ENCODE results near the gene WIPF3. TPM values are rescaled to one million over a fixed set of nuclear protein-coding genes. Genes with fewer than 3 reads are reported as not detected.
A peak's percentile ranks its signal among the peaks of the same experiment; 100 is the strongest.
"Not testable (repeated sequence)": the region's sequence is repeated elsewhere in the genome, so short reads cannot be mapped to it uniquely, and the experiment has no call there.

WIPF3 gene
- total RNA-seq, 2 experiments from 2014 or later: not detected

GRCh38 chr7:29948587-29948986, 142.3 kb downstream of the WIPF3 start:
- intact Hi-C loops (cut with DNase I, micrococcal nuclease): no loop called here
- peaks cover 1% of the 10 kb centered on the region for H3K27me3 Mint-ChIP-seq
- H3K4me1 Mint-ChIP-seq: no peaks in the 10 kb centered on the region
- no peak overlapping the region for H3K4me3 Mint-ChIP-seq
- CTCF ChIA-PET: no interaction called here
- no peaks in the 10 kb centered on the region for H3K9me3 Mint-ChIP-seq (ENCODE audit: low read depth)
- H3K27ac Mint-ChIP-seq: no peak overlapping the region
- POLR2A ChIA-PET: no interaction called here
- no peaks in the 10 kb centered on the region for H3K36me3 Mint-ChIP-seq (ENCODE audit: low read depth)
- ATAC-seq (no peak), DNase-seq (no peak)

DNA sequence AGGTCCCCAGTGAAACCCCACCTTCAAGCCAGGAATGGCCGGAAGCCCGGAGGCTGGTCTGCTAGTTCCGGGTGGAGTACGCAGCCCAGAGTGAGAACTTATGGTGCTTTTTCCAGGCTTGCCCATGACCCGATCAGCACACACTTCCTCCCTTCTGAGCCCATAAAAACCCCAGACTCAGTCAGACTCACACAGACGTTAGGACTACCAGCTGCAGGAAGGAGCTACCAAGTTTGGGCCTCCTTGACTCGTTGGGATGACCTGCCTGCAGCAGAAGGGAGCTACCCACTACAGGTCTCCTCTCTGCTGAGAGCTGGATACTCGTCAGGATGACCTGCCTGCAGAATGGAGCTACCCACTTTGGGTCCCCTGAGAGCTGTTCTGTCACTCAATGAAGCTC, 144.2 kb downstream of the WIPF3 start:
- Mint-ChIP-seq H3K4me1 (no peaks in the 10 kb centered on the region), H3K27ac (no peak overlapping the region), H3K9me3 (ENCODE audit: low read depth) (no peaks in the 10 kb centered on the region), H3K27me3 (peaks cover 1% of the 10 kb centered on the region), H3K36me3 (ENCODE audit: low read depth) (no peaks in the 10 kb centered on the region), H3K4me3 (no peak overlapping the region)
- ATAC-seq: no peak
- POLR2A ChIA-PET: no interaction called here
- intact Hi-C loops (cut with DNase I, micrococcal nuclease): no loop called here
- CTCF ChIA-PET: no interaction called here
- no peak for DNase-seq

DNA sequence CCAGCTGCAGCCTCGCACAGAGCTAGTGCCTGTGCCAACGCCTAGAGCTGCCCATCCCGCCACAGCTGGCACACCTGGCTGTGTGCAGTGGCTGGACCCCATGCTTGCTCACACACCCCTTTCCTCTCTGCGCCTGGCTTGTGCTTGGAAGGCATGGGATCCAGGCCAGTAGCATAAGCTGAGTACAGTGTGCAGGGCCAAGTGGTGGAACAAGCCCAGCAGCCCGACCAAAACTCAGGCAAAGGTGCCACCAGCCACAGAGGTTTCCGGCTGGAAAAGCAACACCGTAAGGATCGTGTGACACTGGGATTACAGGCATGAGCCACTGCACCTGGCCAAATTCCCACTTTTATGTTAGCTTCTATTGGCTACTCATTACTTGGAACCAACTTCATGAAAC, 144.9 kb downstream of the WIPF3 start:
- DNase-seq: no peak
- H3K4me1 Mint-ChIP-seq: peaks cover 6% of the 10 kb centered on the region
- no peak overlapping the region for H3K4me3 Mint-ChIP-seq
- ATAC-seq: no peak
- ChIA-PET POLR2A (no interaction called here), CTCF (no interaction called here)
- no peaks in the 10 kb centered on the region for H3K36me3 Mint-ChIP-seq (ENCODE audit: low read depth)
- H3K27me3 Mint-ChIP-seq: peaks cover 1% of the 10 kb centered on the region
- no peaks in the 10 kb centered on the region for H3K9me3 Mint-ChIP-seq (ENCODE audit: low read depth)
- no peak overlapping the region for H3K27ac Mint-ChIP-seq
- intact Hi-C loops (cut with DNase I, micrococcal nuclease): no loop called here

DNA sequence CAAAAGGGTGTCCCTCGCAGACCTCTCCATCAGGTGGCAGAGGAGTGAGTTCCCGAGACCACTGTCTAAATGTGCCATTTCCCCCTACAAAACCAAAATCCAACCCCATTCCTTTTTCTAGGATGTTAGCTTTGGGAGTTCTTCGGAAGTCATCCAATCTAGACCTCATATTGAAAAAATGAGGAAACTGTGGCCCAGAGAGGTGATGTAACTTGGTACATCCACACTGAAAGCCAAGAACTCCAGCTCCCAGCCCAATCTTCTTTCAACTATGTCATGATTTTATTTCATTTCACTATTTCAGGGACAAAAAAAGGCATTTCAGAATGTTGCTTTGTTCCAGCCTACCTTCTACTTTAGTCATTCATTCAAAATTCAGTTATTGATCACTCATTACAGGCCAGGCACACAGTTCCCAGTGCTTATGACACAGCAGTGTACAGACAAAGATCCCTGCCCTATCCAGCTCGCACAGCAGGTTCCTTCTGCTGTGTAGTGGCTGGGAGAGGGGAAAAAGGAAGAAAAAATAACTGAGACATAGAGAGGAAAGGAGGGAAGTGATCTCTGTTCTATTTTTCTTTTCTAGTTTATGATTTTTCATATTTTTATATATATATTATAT, 147.5 kb downstream of the WIPF3 start:
- no peak overlapping the region for H3K27ac Mint-ChIP-seq
- ATAC-seq: no peak
- POLR2A ChIA-PET: no interaction called here
- no peak overlapping the region for H3K4me3 Mint-ChIP-seq
- peaks cover 9% of the 10 kb centered on the region for H3K4me1 Mint-ChIP-seq
- no peaks in the 10 kb centered on the region for H3K36me3 Mint-ChIP-seq (ENCODE audit: low read depth)
- H3K9me3 Mint-ChIP-seq (ENCODE audit: low read depth): no peaks in the 10 kb centered on the region
- no peak for DNase-seq
- peaks cover 1% of the 10 kb centered on the region for H3K27me3 Mint-ChIP-seq
- CTCF ChIA-PET: interaction anchor here (1.3 kb wide), 1 partner anchor 15 kb away, joined by 6 read pairs; no protein-coding TSS in a partner anchor
- intact Hi-C loops (cut with DNase I, micrococcal nuclease): no loop called here

DNA sequence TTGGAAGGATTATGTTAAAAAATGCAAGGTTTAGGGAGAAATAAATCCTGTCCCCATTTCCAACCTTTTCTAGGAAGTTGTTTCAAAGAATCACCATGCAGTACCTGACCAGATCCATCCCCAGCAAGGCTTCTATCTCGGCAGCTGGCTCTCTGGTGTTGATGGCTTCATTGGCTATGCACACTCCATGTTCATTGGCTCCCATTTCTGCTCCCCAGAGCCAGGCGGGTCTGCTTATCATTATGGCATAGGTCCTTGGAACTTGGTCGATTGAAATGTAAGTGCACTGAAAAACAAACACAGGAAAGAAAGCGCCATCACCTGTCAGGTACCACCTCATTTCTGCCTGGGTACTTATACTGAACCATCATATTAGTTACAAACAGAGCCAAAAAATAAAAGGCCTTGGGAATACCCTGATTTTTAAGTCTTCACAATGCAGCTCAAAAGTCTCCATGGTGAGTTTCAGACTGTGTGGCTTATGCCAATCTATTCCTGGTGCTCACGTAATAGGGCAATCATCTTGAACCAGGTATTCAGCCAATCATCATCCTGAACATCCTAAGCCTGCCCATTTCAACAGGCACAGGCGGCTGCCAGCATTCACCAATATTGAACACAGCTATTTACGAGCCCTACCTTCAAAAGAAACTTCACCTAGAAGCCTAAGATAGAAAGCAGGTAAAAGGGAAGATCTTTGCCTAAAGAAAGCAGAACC, 148.9 kb downstream of the WIPF3 start:
- Mint-ChIP-seq H3K4me1 (peaks cover 9% of the 10 kb centered on the region), H3K27me3 (peaks cover 1% of the 10 kb centered on the region), H3K9me3 (ENCODE audit: low read depth) (no peaks in the 10 kb centered on the region), H3K27ac (no peak overlapping the region), H3K4me3 (no peak overlapping the region), H3K36me3 (ENCODE audit: low read depth) (no peaks in the 10 kb centered on the region)
- POLR2A ChIA-PET: interaction anchor here (0.7 kb wide), 1 partner anchor 90 kb away, joined by 3 read pairs; no protein-coding TSS in a partner anchor
- DNase-seq: no peak
- CTCF ChIA-PET: interaction anchor here (1.1 kb wide), 1 partner anchor 176 kb away, joined by 3 read pairs; no protein-coding TSS in a partner anchor
- intact Hi-C loops (cut with DNase I, micrococcal nuclease): no loop called here
- no peak for ATAC-seq

GRCh38 chr7:29955799-29956486, 149.6 kb downstream of the WIPF3 start:
- H3K4me3 Mint-ChIP-seq: no peak overlapping the region
- H3K27me3 Mint-ChIP-seq: peaks cover 1% of the 10 kb centered on the region
- DNase-seq (peak; percentile 44), ATAC-seq (peak; percentile 86)
- H3K36me3 Mint-ChIP-seq (ENCODE audit: low read depth): no peaks in the 10 kb centered on the region
- H3K4me1 Mint-ChIP-seq: peaks cover 9% of the 10 kb centered on the region
- no peak overlapping the region for H3K27ac Mint-ChIP-seq
- intact Hi-C loops (cut with DNase I, micrococcal nuclease): no loop called here
- CTCF ChIA-PET: interaction anchor here (1.1 kb wide), 1 partner anchor 177 kb away, joined by 3 read pairs; no protein-coding TSS in a partner anchor
- POLR2A ChIA-PET: interaction anchor here (0.7 kb wide), 2 partner anchors 91 to 1707 kb away, joined by 3 read pairs; no protein-coding TSS in a partner anchor
- no peaks in the 10 kb centered on the region for H3K9me3 Mint-ChIP-seq (ENCODE audit: low read depth)

DNA sequence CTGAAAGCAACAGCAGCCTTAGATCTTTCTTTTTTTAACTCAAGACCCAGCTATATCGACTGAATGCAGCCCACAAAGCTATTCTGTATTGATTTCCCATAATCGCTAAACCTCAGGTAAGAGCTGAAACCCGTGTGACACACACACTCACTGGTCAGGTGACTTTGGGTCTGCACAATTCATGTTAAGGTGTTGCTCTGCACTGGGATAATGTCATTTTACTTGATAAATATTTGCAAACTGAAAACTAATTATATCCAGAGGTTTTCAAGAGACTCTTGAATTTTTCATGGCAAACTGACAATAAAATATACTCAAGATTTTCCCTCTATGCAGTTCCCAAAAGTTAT, 150.2 kb downstream of the WIPF3 start:
- ChIA-PET POLR2A (interaction anchor here (0.7 kb wide), 1 partner anchor 1706 kb away, joined by 3 read pairs; no protein-coding TSS in a partner anchor), CTCF (interaction anchor here (1.1 kb wide), 1 partner anchor 177 kb away, joined by 3 read pairs; no protein-coding TSS in a partner anchor)
- DNase-seq (no peak), ATAC-seq (no peak)
- Mint-ChIP-seq H3K27me3 (no peaks in the 10 kb centered on the region), H3K27ac (no peak overlapping the region), H3K9me3 (ENCODE audit: low read depth) (no peaks in the 10 kb centered on the region), H3K4me3 (no peak overlapping the region), H3K4me1 (peaks cover 9% of the 10 kb centered on the region), H3K36me3 (ENCODE audit: low read depth) (no peaks in the 10 kb centered on the region)
- intact Hi-C loops (cut with DNase I, micrococcal nuclease): no loop called here

DNA sequence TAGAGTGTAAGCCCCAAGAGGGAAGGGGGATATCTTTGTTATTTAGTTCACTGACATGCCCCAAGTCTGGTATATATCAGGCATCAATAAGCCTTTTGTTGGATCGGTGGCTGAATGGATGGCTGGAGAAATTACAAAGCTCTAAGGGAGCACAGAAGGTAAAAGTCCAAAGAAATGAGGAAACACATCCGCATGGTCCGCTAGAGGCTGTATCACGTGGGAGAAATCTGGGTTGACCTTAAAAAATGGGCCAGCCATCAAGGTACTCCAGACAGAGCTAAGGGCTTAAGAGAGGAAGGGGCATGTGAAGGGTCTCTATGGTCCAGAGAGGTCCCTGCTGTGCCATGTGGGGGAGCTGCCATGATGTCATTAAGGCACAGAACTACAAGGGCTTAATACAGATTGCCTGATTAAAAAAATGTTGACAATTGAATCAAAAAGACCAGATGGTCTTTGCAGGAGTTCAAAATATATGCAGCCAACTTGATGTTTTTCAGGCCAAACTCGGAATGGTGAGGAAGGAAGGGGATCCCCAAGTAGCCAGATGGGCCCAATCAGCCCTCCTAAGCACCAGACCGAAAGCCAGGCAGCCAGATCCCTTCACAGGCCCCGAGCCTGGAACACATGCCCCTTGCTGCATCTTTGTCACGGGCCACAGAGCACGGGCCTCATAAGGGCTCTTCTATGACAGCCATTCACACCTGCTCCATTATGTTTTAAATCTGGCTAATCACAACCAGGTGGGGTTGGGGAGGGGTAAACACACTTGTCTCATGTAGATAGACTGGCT, 151.4 kb downstream of the WIPF3 start:
- DNase-seq (no peak), ATAC-seq (no peak)
- Mint-ChIP-seq H3K27me3 (no peaks in the 10 kb centered on the region), H3K27ac (no peak overlapping the region), H3K36me3 (ENCODE audit: low read depth) (no peaks in the 10 kb centered on the region), H3K4me1 (peaks cover 9% of the 10 kb centered on the region), H3K9me3 (ENCODE audit: low read depth) (no peaks in the 10 kb centered on the region), H3K4me3 (no peak overlapping the region)
- CTCF ChIA-PET: interaction anchor here (0.7 kb wide), 1 partner anchor 104 kb away, joined by 4 read pairs; no protein-coding TSS in a partner anchor
- POLR2A ChIA-PET: no interaction called here
- intact Hi-C loops (cut with DNase I, micrococcal nuclease): no loop called here

DNA sequence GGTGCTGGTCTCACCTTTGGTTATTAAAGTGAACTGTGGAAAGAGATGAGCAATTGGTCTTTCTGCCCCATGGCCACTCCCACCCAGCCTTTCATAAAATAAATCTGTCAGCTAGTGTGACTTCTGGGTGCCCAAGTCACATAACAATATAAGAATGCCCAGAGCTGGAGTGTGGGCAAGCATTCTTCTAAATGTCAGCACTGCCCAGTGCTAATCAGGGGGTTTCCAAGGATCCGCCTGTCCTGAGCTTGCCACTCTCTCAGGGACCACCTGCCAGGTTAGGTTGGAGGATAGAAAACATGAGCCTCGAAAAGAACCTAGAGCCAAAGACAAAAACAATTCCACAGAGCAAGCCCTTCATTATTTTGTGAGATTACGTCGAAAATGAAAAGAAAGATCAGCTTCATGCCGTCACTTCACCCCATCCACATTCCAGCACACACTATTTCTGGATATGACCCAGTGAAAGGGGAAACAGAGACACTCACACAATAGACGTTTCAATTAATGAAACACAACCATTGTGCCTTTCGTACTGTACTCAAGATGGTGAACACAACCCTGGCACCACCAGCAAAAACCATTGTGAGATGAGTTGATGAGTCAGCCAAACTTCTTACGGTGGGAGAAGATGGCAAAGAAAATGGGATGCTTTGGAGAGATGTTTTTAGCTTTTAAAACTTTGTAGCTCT, 152.5 kb downstream of the WIPF3 start:
- H3K4me1 Mint-ChIP-seq: peaks cover 9% of the 10 kb centered on the region
- no peaks in the 10 kb centered on the region for H3K27me3 Mint-ChIP-seq
- intact Hi-C loops (cut with DNase I, micrococcal nuclease): no loop called here
- DNase-seq (no peak), ATAC-seq (no peak)
- no peak overlapping the region for H3K27ac Mint-ChIP-seq
- ChIA-PET CTCF (interaction anchor here (0.6 to 0.7 kb wide), 3 partner anchors 103 to 605 kb away, joined by 3 to 4 read pairs (median 3); no protein-coding TSS in a partner anchor), POLR2A (no interaction called here)
- H3K36me3 Mint-ChIP-seq (ENCODE audit: low read depth): no peaks in the 10 kb centered on the region
- no peaks in the 10 kb centered on the region for H3K9me3 Mint-ChIP-seq (ENCODE audit: low read depth)
- no peak overlapping the region for H3K4me3 Mint-ChIP-seq

DNA sequence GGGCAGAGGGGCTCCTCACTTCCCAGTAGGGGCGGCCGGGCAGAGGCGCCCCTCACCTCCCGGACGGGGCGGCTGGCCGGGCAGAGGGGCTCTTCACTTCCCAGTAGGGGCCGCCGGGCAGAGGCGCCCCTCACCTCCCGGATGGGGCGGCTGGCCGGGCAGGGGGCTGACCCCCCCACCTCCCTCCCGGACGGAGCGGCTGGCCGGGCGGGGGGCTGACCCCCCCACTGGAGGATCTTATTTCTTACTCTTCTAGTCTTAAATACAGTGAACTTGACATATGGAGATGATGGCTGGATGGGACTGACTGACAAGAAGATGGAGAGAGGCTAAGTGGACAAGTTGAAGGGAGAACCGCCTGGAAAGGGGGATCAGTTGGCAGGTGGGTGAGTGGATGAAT, 155.3 kb downstream of the WIPF3 start:
- H3K9me3 Mint-ChIP-seq (ENCODE audit: low read depth); POLR2A ChIA-PET; H3K27ac Mint-ChIP-seq; CTCF ChIA-PET; H3K27me3 Mint-ChIP-seq; H3K4me3 Mint-ChIP-seq; H3K4me1 Mint-ChIP-seq; DNase-seq; intact Hi-C loops (cut with DNase I, micrococcal nuclease); H3K36me3 Mint-ChIP-seq (ENCODE audit: low read depth); ATAC-seq: not testable (repeated sequence)

GRCh38 chr7:29962035-29962434, 155.7 kb downstream of the WIPF3 start:
- intact Hi-C loops (cut with DNase I, micrococcal nuclease): no loop called here
- Mint-ChIP-seq H3K27me3 (no peaks in the 10 kb centered on the region), H3K36me3 (ENCODE audit: low read depth) (no peaks in the 10 kb centered on the region), H3K4me3 (no peak overlapping the region), H3K4me1 (no peaks in the 10 kb centered on the region), H3K27ac (no peak overlapping the region), H3K9me3 (ENCODE audit: low read depth) (no peaks in the 10 kb centered on the region)
- ChIA-PET POLR2A (no interaction called here), CTCF (no interaction called here)
- DNase-seq: no peak
- no peak for ATAC-seq

All from activated CD4-positive, alpha-beta T cell treated with anti-CD3 and anti-CD28 coated beads for 36 hours (primary cell).